Left renal pelvis (tissue), 4 donors: ENCODE results near the gene GRIN2C. TPM values are rescaled to one million over a fixed set of nuclear protein-coding genes. Genes with fewer than 3 reads are reported as not detected.

Experiments used
- DNase-seq, 4 donors: peaks; one replicate each; pipeline ENCODE4 v3.0.0-alpha.2; 2013; ENCODE audit warnings: low read depth in 4 of 4, low spot score in 3 of 4
- polyA plus RNA-seq, 4 donors: library from polyadenylated mRNA; unstranded; fragments of 120-200 nt; gene quantifications; one replicate each; pipeline ENCODE4 v1.2.1, GENCODE V29; 2013; ENCODE audit not compliant: insufficient read length in 4 of 4

Gene GRIN2C
- polyA plus RNA-seq, 4 donors: 0.13 to 0.74 (median 0.27) TPM

GRCh38 chr17:74824961-74825627, 34.6 kb downstream of the GRIN2C start:
- DNase-seq: no peak

GRCh38 chr17:74822939-74823367, 36.7 kb downstream of the GRIN2C start:
- no peak for DNase-seq

- DNase-seq: no peak
These were observed 37.2 kb downstream of the GRIN2C start for GRCh38 chr17:74822335-74822938.

- DNase-seq: no peak
These were observed 37.9 kb downstream of the GRIN2C start for GRCh38 chr17:74821655-74822334.

GRCh38 chr17:74819801-74820436, 39.8 kb downstream of the GRIN2C start:
- no peak for DNase-seq

- DNase-seq: no peak
These were observed 41.3 kb downstream of the GRIN2C start for GRCh38 chr17:74818291-74818938.

GRCh38 chr17:74816905-74817620, 42.6 kb downstream of the GRIN2C start:
- DNase-seq: no peak

- no peak for DNase-seq
These were observed 43.9 kb downstream of the GRIN2C start for GRCh38 chr17:74815550-74816370.

- DNase-seq: no peak
These were observed 44.6 kb downstream of the GRIN2C start for GRCh38 chr17:74815067-74815466.

GRCh38 chr17:74814453-74814852, 45.2 kb downstream of the GRIN2C start:
- DNase-seq: no peak

- DNase-seq: peak in 2 of 4 donors; percentile 42 to 68
These were observed 47.3 kb downstream of the GRIN2C start for GRCh38 chr17:74812109-74813009.

GRCh38 chr17:74810699-74811485, 48.8 kb downstream of the GRIN2C start:
- no peak for DNase-seq

- no peak for DNase-seq
These were observed 50.8 kb downstream of the GRIN2C start for GRCh38 chr17:74808714-74809430.

- DNase-seq: no peak
These were observed 51.8 kb downstream of the GRIN2C start for GRCh38 chr17:74807925-74808324.

GRCh38 chr17:74807441-74807840, 52.2 kb downstream of the GRIN2C start:
- no peak for DNase-seq

- DNase-seq: no peak
These were observed 53.4 kb downstream of the GRIN2C start for GRCh38 chr17:74806334-74806733.

- no peak for DNase-seq
These were observed 54.1 kb downstream of the GRIN2C start for GRCh38 chr17:74805591-74805991.
